ENCODE results near the gene RPL12. TPM values are rescaled to one million over a fixed set of nuclear protein-coding genes. Genes with fewer than 3 reads are reported as not detected.

Gene RPL12
- total RNA-seq, 4 donors from 2014 or later = 621 to 1,579 (median 999) TPM

DNA sequence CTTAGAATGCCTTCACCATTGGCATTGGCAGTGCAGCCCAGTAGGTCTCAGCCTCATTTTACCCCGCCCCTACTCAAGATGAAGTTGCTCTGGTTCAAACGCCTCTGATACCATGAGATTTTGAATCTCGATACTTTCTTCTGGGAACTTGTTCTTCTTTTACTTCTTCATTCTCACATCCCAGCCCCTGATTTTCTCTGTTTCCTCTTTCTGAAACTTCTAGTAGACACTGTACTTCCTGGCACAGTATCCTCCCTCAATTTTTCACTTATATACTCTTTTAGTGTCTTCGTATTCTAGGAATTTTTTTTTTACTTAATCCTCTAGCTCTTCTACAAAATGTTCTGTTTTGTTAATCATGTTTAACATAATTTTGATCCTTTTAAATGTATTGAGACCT, 40.1 kb downstream of the RPL12 start:
- Histone ChIP-seq H3K4me1 (no peaks in the 10 kb centered on the region), H3K4me3 (no peak overlapping the region), H3K27me3 (no peaks in the 10 kb centered on the region), H3K36me3 (peaks cover 0 to 9% (median 0%) of the 10 kb centered on the region in 3 donors), H3K9me3 (no peaks in the 10 kb centered on the region), H3K27ac (peak overlapping the region in 1 of 4 donors; percentile 26)
- no peak for DNase-seq
- TF ChIP-seq, protein P1, sequence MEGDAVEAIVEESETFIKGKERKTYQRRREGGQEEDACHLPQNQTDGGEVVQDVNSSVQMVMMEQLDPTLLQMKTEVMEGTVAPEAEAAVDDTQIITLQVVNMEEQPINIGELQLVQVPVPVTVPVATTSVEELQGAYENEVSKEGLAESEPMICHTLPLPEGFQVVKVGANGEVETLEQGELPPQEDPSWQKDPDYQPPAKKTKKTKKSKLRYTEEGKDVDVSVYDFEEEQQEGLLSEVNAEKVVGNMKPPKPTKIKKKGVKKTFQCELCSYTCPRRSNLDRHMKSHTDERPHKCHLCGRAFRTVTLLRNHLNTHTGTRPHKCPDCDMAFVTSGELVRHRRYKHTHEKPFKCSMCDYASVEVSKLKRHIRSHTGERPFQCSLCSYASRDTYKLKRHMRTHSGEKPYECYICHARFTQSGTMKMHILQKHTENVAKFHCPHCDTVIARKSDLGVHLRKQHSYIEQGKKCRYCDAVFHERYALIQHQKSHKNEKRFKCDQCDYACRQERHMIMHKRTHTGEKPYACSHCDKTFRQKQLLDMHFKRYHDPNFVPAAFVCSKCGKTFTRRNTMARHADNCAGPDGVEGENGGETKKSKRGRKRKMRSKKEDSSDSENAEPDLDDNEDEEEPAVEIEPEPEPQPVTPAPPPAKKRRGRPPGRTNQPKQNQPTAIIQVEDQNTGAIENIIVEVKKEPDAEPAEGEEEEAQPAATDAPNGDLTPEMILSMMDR (IDR thresholded peaks at IDR 0.05) = no peak

DNA sequence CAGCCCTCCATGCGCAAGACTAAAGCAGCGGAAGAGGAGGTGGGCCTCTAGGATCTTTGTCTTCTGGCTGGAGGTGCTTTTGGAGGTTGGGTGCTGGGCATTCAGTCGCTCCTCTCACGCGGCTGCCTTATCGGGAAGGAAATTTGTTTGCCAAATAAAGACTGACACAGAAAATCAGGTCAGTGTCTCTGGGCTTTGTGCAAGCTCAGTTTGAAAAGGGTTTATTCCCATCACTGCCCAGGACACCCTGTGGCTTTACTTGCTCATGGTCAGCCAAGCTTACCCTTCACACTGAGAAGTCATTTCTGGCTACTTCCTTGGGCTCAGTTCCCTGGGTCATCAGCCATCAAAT, 43.7 kb downstream of the RPL12 start:
- no peaks in the 10 kb centered on the region for H3K27me3 ChIP-seq
- TF ChIP-seq, protein P1 (IDR thresholded peaks at IDR 0.05) = no peak
- no peak for TF ChIP-seq POLR2A (IDR thresholded peaks at IDR 0.05)
- DNase-seq = no peak
- no peak overlapping the region for H3K4me3 ChIP-seq
- no peaks in the 10 kb centered on the region for H3K4me1 ChIP-seq
- no peak overlapping the region for H3K27ac ChIP-seq
- peaks cover 0 to 36% (median 0%) of the 10 kb centered on the region in 3 donors for H3K36me3 ChIP-seq
- no peaks in the 10 kb centered on the region for H3K9me3 ChIP-seq

DNA sequence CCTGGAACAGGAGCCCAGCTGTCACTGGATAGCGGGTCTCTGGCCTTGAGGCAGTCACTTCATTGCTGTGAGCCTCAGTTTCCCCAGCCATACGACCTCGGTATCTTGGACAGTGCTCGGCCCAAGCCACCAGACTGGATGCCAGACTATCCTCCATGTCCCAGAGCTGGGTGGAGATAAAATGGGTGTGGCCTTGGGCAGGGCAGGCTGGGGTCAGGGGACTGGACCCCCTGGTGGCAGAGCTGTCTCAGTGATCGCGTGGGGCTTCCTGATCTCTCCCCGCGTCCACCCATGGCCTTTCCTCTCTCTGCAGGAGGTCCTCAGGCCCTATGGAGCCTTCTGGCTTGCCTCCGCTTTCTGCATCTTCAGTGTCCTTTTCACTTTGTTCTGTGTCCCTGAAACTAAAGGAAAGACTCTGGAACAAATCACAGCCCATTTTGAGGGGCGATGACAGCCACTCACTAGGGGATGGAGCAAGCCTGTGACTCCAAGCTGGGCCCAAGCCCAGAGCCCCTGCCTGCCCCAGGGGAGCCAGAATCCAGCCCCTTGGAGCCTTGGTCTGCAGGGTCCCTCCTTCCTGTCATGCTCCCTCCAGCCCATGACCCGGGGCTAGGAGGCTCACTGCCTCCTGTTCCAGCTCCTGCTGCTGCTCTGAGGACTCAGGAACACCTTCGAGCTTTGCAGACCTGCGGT, 44.3 kb downstream of the RPL12 start:
- Histone ChIP-seq H3K27ac (no peak overlapping the region), H3K4me1 (no peaks in the 10 kb centered on the region), H3K9me3 (no peaks in the 10 kb centered on the region), H3K27me3 (no peaks in the 10 kb centered on the region), H3K36me3 (peaks cover 0 to 36% (median 0%) of the 10 kb centered on the region in 3 donors), H3K4me3 (no peak overlapping the region)
- DNase-seq = no peak
- TF ChIP-seq, protein P1 (IDR thresholded peaks at IDR 0.05) = no peak
- TF ChIP-seq POLR2A (IDR thresholded peaks at IDR 0.05) = no peak

DNA sequence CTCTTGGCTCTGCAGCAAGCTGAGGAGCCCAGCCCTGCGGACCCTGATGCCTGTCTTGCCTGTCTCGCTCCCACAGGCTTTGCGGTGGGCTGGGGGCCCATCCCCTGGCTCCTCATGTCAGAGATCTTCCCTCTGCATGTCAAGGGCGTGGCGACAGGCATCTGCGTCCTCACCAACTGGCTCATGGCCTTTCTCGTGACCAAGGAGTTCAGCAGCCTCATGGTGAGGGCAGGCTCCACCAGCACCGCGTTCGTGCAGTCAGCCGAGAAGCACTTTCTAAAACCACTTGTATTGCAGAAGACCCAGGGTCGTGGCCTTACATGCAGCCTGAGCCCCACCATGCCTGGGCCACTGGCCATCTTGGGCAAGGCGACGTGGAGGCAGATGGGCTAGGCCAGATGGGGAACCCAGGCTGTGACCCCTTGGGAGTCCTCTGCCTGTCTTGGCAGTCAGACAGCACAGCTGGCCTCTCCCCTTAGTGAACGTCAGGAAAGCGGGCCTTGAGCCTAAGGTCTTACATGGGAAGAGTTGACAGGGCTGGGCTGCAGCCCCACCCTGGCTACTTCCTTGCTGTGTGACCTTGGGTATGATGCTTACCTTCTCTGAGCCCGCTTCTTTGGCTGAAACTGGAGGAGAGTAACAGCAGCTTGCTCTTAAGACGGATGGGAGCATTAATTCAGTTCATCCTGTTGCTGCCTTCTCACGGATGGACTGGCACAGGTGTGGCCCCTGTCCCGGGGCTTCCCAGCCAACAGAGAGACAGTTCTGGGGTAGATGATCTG, 45.7 kb downstream of the RPL12 start:
- Histone ChIP-seq H3K4me3 (no peak overlapping the region), H3K27me3 (no peaks in the 10 kb centered on the region), H3K9me3 (no peaks in the 10 kb centered on the region), H3K36me3 (peaks cover 0 to 40% (median 0%) of the 10 kb centered on the region in 3 donors), H3K27ac (no peak overlapping the region), H3K4me1 (no peaks in the 10 kb centered on the region)
- TF ChIP-seq POLR2A (IDR thresholded peaks at IDR 0.05) = no peak
- TF ChIP-seq, protein P1 (IDR thresholded peaks at IDR 0.05) = no peak
- no peak for DNase-seq

DNA sequence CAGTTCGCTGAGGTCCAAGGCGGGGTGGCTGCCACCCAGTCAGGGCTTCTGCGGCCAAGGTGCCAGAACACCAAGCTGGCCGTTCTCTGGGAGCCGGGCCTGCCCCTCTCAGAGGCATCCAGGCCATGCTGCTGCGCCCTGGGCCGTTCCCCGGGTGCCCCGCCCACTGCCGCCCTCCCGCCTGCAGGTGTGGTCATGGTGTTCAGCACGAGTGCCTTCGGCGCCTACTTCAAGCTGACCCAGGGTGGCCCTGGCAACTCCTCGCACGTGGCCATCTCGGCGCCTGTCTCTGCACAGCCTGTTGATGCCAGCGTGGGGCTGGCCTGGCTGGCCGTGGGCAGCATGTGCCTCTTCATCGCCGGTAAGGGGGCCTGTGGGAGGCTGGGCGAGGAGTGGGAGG, 46.6 kb downstream of the RPL12 start:
- Histone ChIP-seq H3K27ac (no peak overlapping the region), H3K4me1 (no peaks in the 10 kb centered on the region), H3K27me3 (no peaks in the 10 kb centered on the region), H3K4me3 (no peak overlapping the region), H3K9me3 (no peaks in the 10 kb centered on the region), H3K36me3 (peaks cover 0 to 45% (median 0%) of the 10 kb centered on the region in 3 donors)
- TF ChIP-seq, protein P1 (IDR thresholded peaks at IDR 0.05) = no peak
- TF ChIP-seq POLR2A (IDR thresholded peaks at IDR 0.05) = no peak
- DNase-seq = no peak

Data from Peyer's patch (tissue), 4 donors.